GM18505 (cell line): ENCODE results near the gene THSD4.

Experiments
- ATAC-seq: cut with Tn5 transposase; IDR thresholded peaks from one replicate; pipeline ENCODE4 v1.9.1; 2021; ENCODE audit not compliant: unreplicated experiment
- POLR2A ChIP-seq: IDR thresholded peaks from 4 replicates; pipeline ENCODE4 v1.6.1; 2011; ENCODE audit warnings: borderline replicate concordance; ENCODE audit not compliant: insufficient read depth, insufficient read length; ENCODE audit errors: extremely low read depth

THSD4 gene

DNA sequence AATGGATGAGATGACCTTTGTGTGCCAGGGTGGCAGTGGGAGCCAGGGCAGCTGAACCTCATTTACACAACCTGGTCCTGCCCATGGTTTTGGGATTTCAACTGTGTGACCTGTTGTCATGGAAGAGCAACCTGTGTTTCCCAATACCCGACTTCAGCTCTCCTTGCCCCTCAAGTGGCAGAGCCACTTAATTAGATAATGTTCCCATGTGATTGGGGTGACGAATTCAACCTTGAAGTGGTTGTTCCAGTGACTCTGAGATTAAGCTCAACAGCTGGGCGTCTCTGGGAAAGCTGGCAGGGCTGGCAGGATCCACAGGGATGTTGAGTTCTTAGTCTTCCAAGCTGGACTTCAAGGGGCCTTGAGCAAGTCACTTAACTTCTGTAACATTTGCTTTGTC, 71.0 kb downstream of the THSD4 start:
- TF ChIP-seq POLR2A = no peak
- no peak for ATAC-seq

DNA sequence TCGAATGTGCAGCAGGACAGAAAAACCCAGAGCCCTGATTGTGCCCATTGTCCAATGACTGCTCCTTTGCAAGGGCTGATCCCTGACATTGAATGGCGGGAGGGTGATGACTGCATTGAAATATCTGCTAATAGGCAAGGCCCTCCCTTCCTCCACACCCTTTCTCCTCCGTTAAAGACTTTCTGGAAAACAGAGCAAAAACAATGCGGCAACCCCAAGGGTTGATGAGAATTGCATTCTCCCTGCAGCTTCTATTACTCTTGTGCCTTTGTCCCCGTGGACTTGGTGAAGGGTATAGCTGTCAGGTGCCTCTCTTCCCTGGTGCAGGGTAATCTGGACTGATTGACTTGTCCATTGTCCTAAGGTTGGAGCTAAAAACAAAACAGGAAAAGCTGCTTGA, 71.8 kb downstream of the THSD4 start:
- TF ChIP-seq POLR2A = no peak
- no peak for ATAC-seq

DNA sequence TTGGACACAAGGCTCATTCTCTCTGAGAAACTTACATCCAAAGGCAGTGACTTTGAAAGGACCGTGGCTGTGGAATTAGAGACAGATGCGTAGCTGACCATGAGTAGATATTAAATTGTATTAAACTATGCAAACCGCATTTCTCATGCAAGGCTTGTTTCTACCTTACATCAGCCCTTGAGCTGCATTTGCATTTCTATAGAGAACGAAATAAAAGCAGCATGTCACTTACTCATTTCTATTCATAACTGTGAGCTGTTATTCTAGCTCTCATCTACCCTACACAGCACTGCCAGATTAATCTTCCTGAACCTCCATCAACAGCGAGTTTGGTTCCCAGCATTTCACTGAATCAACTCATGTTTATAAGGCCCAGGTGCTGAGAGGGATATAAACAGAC, 72.3 kb downstream of the THSD4 start:
- no peak for ATAC-seq
- no peak for TF ChIP-seq POLR2A

DNA sequence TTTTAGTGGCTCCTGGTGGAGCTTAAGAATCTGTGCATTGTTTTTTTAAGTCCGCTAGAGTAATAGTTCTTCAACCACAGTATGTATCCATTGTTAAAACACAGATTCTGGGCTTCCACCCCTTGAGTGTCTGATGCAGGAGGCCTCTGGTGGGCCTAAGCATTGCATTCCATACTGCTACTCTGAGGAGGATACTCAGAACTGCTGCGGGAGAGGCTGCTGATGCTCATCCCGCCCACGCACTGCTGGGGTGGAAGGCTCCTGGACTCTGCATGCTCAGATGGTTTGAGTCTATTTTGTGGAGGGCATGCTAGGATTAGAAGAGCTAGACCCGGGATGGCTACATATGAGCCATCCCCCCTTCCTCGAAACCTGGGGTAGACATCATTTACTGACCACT, 74.4 kb downstream of the THSD4 start:
- ATAC-seq = no peak
- TF ChIP-seq POLR2A = no peak

DNA sequence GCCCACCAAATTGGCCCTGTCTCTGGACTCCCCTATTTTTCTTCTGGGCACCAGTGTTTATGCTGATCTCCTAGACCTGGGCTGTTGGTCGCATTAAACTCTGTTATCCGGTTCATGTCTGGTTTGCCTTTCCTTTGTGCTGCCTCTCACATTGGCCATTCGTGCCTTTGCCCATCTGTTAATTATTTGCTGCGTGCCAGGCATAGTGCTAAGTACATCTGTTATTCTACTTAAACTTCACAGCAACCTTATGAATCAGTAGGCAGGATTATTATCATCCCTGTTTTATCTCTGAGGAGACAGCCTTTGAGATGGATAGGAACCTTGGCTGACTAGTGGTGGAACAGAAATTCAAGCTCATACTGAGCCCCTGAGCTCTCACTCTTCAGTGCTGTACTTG, 76.0 kb downstream of the THSD4 start:
- ATAC-seq = no peak
- no peak for TF ChIP-seq POLR2A

DNA sequence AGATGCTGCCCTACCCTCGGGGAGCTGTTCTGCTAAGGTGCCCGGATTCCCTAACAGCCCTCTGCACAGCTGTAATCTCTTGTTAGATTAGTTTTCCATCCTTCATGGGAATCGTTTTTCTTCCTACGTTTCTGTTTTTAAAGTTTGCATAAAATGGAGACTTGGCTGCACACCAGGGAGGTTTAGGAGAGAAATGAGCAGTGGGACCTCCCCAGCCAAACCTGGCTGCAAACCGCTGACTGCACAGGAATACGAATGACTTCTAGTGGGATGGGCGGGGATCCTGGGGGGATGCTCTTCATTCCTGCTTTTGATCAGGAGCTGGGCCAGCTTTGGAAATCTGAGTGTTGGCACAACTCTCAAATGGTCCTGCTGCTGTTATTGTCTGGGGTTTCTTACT, 77.5 kb downstream of the THSD4 start:
- no peak for ATAC-seq
- TF ChIP-seq POLR2A = no peak

DNA sequence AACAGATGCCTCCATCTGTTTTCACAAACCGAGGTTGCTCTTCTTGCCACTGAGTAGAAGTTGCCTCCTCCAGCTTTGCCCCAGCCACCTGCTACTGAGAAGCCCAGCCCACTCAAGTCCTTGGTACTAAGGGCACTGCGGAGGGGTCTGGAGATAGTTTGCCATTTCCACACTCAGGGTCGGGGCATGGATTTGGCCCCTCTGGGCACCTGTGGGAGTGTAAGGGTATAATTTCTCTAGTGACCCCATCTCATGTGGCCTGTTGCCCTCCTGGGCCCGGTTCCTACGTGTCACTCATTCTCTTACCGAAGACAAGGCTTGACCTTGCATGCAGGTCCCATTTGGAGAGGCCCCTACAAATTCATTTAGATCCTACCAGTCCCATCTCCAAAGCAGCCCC, 79.0 kb downstream of the THSD4 start:
- ATAC-seq = no peak

DNA sequence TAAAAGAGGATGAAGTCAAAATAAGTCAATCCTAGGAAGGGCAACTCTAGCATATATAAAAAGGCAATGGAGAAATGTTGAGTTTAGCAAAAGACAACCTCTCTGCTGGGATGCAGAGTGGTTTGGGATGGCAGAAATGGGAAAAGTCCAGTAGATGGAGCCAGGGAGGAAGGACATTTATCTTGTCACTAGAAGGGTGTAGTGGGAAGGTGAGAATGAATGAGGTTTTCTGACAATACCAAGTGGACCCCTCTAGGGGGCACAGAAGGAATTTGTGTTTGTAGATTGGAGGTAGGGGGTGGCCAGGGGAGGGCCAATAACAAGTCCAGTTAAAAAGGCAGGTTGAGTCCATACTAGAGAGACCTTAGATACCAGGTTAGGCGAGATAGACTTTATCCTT, 80.0 kb downstream of the THSD4 start:
- no peak for ATAC-seq
- TF ChIP-seq POLR2A = no peak

More for the DNA sequence above, 79.0 kb downstream of the THSD4 start:
- no peak for TF ChIP-seq POLR2A

DNA sequence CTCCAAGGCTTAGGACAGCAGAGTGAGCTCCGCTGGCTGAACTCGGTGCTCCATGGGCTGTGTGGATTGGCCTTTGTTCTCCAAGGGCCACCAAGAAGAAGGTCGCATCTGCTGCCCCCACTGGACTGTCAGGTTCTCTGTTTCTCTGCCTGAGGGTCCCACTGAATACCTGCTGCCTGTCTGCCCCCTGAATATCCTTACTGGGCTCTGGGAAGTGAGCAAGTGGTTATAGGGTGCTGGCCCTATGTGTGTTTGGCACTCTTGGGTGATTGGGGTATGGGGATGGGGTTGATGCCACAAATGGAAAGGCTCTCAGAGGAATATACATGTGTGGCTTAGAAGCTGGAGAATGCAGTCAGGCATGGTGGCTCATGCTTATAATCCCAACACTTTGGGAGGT, 82.3 kb downstream of the THSD4 start:
- ATAC-seq = no peak
- no peak for TF ChIP-seq POLR2A

DNA sequence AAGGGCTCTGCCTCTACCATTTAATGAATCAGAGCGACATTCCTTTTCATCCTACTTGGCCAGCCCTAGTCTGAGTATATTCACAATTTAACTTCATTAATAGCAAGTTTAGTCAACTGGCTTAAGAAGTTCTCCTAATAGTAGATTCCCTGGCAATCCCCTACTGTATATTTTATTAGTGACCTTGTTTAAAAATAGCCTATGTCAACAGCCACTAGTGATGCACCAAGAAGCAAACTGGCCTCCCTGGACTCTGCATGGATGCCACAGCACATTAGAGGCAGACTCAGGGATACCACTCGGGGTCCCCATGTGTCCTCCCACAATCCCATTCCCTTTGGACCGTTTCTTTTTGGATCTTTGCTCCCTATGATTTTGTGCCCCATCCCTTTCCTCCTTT, 83.6 kb downstream of the THSD4 start:
- ATAC-seq = no peak
- no peak for TF ChIP-seq POLR2A

DNA sequence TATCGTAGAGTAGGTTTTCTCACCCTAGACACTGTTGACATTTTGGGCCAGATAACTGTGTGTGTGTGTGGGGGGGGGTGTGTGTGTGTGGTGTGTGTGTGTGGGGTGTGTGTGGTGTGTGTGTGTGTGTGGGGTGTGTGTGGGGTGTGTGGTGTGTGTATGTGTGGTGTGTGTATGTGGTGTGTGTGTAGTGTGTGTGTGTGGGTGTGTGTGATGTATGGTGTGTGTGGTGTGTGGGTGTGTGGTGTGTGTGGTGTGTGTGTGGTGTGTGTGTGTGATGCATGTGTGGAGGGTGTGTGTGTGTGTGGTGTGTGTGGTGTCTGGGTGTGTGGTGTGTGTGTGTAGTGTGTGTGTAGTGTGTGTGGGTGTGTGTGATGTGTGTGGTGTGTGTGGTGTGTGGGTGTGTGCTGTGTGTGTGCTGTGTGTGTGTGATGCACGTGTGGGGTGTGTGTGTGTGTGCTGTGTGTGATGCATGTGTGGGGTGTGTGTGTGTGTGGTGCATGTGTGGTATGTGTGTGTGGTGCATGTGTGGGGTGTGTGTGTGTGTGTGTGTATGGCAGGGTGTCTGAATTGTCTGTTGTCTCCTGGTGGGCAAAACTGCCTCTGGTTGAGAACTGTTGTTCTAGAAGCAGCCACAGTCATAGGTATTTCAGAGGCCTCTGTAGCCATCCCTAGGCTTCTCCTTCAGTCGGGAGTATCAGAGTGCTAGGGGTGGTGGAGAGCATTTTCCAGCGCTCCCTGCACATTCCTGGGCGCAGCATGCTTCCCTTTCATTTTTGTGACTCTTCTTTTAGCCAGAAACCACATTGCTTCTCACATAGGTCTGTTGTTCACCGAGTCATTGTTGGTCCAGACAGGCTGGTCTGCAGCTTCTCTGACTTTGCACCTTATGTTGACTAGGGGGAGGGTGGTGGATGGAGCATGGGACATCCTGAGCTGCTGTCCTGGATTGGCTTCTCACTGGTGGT, 84.4 kb downstream of the THSD4 start:
- no peak for ATAC-seq
- no peak for TF ChIP-seq POLR2A

DNA sequence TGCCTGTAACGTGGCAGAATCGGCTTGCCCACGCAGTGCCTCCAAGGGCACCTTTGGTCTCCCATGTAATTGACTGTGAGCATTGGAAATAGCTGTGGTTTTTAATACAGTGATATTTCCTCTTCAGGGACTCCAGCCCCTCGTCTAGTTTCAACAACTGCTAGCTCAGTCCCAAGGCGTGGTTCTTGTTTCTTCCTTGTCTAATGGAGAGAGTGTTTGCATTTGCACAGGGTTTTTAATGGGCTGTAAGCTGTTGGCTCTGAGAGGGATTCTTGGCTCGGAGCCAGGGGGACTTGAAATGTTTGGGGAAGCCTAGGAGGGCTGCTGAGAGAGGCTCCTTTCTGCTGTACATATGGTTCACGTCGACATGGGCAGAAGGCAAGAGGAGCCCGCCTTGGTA, 86.2 kb downstream of the THSD4 start:
- no peak for TF ChIP-seq POLR2A
- no peak for ATAC-seq

DNA sequence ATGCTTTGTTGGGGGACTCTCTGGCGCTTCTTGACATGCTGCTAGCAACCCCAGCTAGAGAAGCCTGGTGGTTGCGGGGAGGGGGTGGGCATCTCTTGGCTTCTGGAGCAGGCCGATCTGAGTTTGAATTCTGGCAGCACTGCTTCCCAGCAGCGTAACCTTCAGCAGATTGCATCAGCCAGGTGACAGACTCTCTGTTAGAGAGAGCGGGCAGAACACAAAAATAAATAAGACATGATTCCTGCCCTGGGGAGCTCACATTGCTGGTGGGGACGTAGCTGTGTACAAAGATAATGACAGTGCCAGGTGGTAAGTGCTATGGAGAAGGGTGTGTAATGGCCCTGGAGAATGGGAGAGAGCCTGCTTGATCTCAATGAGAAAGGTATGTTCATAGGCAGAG, 87.4 kb downstream of the THSD4 start:
- TF ChIP-seq POLR2A = no peak
- no peak for ATAC-seq
